Mononuclear cell (primary cell): ENCODE results near the gene FGGY. TPM values are rescaled to one million over a fixed set of nuclear protein-coding genes. Genes with fewer than 3 reads are reported as not detected.
"Not testable (repeated sequence)": the region's sequence is repeated elsewhere in the genome, so short reads cannot be mapped to it uniquely, and the experiment has no call there.

Source experiments
- H3K27me3 ChIP-seq: 2 replicates; pipeline ENCODE4 v1.6.0; 2011; ENCODE audit warnings: low read length, control low read depth; ENCODE audit not compliant: insufficient read depth
- H3K4me1 ChIP-seq: 2 replicates; pipeline ENCODE4 v1.5.1; 2011; ENCODE audit warnings: mild to moderate bottlenecking, low read length, control low read depth; ENCODE audit not compliant: insufficient read depth
- H3K4me3 ChIP-seq: 2 replicates; pipeline ENCODE4 v1.5.1; 2011; ENCODE audit warnings: mild to moderate bottlenecking, low read length, moderate library complexity
- H3K9me3 ChIP-seq: 2 replicates; pipeline ENCODE4 v1.5.1; 2011; ENCODE audit warnings: low read depth, mild to moderate bottlenecking, control low read depth, low read length
- total RNA-seq: library from RNA; depleted of rRNA; stranded (reverse); fragments of >200 nt; gene quantifications from one replicate; pipeline ENCODE4 v1.2.3, GENCODE V29; 2012

The FGGY gene
- total RNA-seq, 1 donor: 15.2 TPM

DNA sequence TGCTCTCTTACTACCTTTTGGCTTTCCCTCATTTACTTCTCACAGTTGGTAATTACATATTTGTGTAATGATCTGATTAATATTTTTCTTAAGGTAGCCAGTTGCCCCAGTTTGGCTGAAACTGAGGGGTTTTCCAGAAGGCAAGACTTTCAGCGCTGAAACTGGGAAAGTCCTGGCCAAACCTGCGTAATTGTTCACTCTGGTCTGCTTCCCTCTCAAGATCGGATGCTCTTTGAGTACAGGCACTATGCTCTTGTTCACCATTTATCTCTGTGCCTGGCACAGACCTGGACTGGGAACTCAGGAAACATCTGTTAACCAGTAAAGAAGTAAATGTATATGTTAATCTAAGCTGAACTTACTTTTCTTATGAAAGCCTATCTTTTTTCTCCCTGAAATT lies 308.3 kb downstream of the FGGY start:
- no peaks in the 10 kb centered on the region for H3K27me3 ChIP-seq

DNA sequence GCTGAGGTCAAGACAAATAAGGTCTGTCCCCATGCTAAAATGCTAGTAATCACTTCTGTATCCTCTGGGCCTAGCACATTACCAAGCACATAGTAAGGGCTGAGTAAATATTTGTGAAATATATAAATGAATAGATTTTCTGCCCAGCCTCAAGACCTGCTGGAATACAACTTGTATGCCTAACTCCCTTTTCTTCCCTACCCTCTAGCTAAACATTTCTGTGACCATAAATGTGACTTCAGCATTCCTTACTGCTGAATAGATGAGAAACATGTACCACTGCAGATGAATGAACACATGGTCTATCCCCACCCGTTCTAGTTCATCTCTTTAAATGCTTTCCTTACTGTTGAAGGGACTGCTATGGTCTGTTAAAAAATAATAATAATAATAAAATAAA lies 308.9 kb downstream of the FGGY start:
- H3K9me3 ChIP-seq: no peaks in the 10 kb centered on the region

More for the DNA sequence above, 308.3 kb downstream of the FGGY start:
- H3K9me3 ChIP-seq: no peaks in the 10 kb centered on the region
- no peak overlapping the region for H3K4me3 ChIP-seq
- H3K4me1 ChIP-seq: no peaks in the 10 kb centered on the region

GRCh38 chr1:59609245-59609644 lies 312.4 kb downstream of the FGGY start:
- no peaks in the 10 kb centered on the region for H3K27me3 ChIP-seq
- H3K9me3 ChIP-seq: no peaks in the 10 kb centered on the region
- no peak overlapping the region for H3K4me3 ChIP-seq
- H3K4me1 ChIP-seq: no peaks in the 10 kb centered on the region

More for the DNA sequence above, 308.9 kb downstream of the FGGY start:
- Histone ChIP-seq H3K4me1 (no peaks in the 10 kb centered on the region), H3K27me3 (no peaks in the 10 kb centered on the region), H3K4me3 (no peak overlapping the region)

DNA sequence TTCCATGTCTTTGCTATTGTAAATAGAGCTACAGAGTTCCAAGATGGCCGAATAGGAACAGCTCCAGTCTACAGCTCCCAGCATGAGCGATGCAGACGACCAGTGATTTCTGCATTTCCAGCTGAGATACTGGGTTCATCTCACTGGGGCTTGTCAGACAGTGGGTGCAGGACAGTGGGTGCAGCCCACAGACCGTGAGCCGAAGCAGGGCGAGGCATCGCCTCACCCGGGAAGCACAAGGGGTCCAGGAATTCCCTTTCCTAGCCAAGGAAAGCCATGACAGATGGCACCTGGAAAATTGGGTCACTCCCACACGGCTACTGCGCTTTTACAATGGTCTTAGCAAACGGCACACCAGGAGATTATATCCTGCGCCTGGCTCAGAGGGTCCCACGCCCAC lies 313.6 kb downstream of the FGGY start:
- H3K9me3 ChIP-seq, H3K27me3 ChIP-seq, H3K4me3 ChIP-seq, H3K4me1 ChIP-seq: not testable (repeated sequence)

- Histone ChIP-seq H3K9me3 (no peaks in the 10 kb centered on the region), H3K4me1 (no peaks in the 10 kb centered on the region), H3K4me3 (no peak overlapping the region), H3K27me3 (no peaks in the 10 kb centered on the region)
These were observed 320.5 kb downstream of the FGGY start for GRCh38 chr1:59617434-59617833.

DNA sequence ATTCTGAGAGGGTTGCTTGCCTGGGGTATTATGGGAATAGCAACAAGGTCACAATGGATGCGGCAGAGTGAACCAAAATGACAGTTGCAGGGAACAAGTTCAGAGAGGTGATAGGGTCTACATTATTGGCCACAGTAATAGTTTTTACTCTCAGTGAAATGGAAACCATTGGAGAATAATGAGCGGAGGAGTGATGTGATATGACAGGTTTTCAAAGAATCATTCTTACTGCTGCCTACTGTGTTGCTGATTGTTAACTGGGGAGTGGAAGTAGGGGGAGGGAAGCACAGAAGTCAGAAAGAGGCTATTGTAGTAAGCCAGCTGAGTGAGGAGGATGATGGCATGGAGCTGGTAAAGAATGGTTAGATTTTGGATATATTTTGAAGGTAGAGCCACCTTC lies 322.7 kb downstream of the FGGY start:
- Histone ChIP-seq H3K4me3 (no peak overlapping the region), H3K27me3 (no peaks in the 10 kb centered on the region), H3K4me1 (no peaks in the 10 kb centered on the region), H3K9me3 (no peaks in the 10 kb centered on the region)

GRCh38 chr1:59625384-59625783 lies 328.5 kb downstream of the FGGY start:
- H3K27me3 ChIP-seq: no peaks in the 10 kb centered on the region
- H3K9me3 ChIP-seq: no peaks in the 10 kb centered on the region
- H3K4me3 ChIP-seq: no peak overlapping the region
- H3K4me1 ChIP-seq: no peaks in the 10 kb centered on the region

DNA sequence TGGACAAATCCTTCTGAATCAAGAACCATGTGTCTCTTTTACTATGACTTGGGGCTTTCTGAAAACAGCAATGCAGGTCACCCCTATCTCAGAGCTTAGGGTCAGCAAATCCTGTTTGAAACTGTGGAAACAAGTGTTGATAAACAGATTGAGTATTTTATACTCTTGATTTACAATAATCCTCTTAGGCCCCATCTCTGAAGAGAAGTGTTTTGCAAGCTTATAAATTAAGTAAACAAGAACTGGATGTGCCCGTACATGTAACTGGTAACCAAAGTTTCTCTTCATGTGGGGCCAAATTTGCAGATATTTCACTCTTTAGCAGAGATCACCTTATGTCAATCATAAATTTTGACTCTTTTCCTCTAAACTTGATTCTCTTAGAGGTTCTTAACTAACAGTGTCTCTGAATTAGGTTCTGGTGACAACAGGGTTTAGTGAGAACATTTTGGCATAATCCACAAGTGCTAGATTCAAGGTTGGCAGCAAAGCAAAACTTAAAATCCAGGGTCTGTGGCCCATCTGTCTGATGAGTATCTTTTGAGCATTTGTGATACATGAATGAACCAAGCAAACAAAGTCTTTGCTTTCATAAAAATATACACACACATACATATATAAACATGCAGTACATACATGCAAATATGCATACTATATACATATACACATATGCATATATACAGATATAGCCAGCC lies 334.8 kb downstream of the FGGY start:
- Histone ChIP-seq H3K9me3 (no peaks in the 10 kb centered on the region), H3K4me3 (no peak overlapping the region), H3K4me1 (no peaks in the 10 kb centered on the region), H3K27me3 (no peaks in the 10 kb centered on the region)

- Histone ChIP-seq H3K4me3 (no peak overlapping the region), H3K9me3 (no peaks in the 10 kb centered on the region), H3K27me3 (no peaks in the 10 kb centered on the region), H3K4me1 (no peaks in the 10 kb centered on the region)
These were observed 338.2 kb downstream of the FGGY start for GRCh38 chr1:59635097-59635496.

DNA sequence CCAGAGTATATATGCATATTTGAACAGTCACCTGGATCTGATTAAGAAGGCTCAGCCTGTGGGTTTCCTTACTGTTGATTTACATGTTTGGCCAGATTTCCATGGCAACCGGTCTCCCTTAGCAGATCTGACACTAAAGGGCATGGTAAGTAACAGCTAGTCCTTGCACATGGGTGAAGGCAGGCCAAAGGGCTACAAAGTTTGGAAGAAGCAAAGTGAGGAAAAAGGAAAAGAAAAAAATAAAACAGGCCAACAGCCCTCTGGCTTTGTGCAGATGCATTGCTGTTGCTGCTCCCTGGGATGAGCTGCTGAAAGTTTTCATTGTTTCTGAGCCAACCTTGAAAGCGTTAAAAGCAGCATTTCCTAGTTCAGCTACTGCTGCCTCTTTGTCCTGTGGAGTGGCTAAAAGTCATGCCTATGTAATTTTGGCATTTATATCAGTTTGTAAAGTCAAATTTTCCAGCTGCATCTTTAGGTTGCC lies 341.4 kb downstream of the FGGY start:
- no peaks in the 10 kb centered on the region for H3K27me3 ChIP-seq
- H3K4me1 ChIP-seq: no peaks in the 10 kb centered on the region
- no peaks in the 10 kb centered on the region for H3K9me3 ChIP-seq
- no peak overlapping the region for H3K4me3 ChIP-seq

GRCh38 chr1:59639266-59639665 lies 342.4 kb downstream of the FGGY start:
- Histone ChIP-seq H3K27me3 (no peaks in the 10 kb centered on the region), H3K9me3 (no peaks in the 10 kb centered on the region), H3K4me3 (no peak overlapping the region), H3K4me1 (no peaks in the 10 kb centered on the region)

- no peaks in the 10 kb centered on the region for H3K4me1 ChIP-seq
- H3K9me3 ChIP-seq: no peaks in the 10 kb centered on the region
- no peak overlapping the region for H3K4me3 ChIP-seq
- H3K27me3 ChIP-seq: no peaks in the 10 kb centered on the region
These were observed 344.0 kb downstream of the FGGY start for GRCh38 chr1:59640851-59641250.

DNA sequence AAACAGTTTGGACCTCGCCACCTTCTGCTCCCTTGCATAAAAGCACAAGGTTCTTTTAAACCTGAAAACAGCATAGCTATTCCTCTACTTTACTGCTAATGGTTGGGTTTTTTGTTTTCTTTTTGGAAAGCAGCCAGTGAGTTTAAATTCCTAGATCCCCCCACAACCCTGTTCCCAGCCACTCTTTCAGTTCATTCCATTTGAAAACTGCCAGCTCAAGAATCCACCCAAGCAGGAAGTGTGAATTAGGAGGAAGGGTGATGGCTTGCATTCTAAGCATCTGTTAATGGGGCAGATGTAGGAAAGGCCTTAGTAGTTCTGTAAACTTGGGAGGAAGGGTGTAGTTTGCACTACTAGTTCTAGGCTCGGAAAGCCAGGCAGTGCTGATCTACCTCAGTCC lies 344.9 kb downstream of the FGGY start:
- Histone ChIP-seq H3K4me3 (no peak overlapping the region), H3K4me1 (no peaks in the 10 kb centered on the region), H3K27me3 (no peaks in the 10 kb centered on the region), H3K9me3 (no peaks in the 10 kb centered on the region)

DNA sequence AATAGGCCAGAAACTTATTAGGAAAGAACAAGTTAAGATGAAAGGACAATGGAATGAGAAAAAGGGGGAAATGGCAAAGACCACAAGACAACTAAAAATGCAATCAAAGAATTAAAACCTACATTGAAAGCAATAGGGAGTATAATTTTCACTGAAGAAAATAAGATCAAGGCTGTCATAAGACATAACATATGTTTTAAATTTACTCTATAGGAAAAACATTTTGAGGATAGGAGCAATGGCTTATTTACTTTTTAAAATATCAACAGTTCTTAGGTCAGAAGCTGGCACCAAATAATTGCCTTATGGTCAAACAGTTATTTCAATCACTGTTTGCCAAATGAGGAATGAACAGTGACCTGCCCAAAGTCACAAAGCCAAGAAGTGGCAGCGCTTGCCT lies 346.6 kb downstream of the FGGY start:
- Histone ChIP-seq H3K4me1 (no peaks in the 10 kb centered on the region), H3K27me3 (no peaks in the 10 kb centered on the region), H3K4me3 (no peak overlapping the region), H3K9me3 (no peaks in the 10 kb centered on the region)

DNA sequence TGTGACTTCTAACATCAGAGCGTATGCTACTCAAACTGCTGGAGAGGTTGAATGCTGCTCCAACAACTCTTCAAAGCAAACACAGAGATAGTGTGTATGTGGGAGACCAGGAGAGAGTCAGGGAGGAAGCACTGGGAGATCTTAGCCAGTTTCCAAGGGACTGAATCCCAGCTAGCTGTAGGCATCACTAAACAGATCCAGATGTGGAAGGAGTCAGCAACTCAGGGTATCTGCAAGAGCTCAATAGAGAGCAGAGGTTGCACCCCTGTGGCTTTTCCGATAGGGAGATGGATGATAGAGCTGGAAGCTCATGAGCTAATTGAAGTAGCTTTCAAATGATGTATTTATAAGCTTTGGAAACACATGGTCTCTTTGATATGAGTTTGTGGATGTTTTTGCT lies 349.0 kb downstream of the FGGY start:
- Histone ChIP-seq H3K27me3 (no peaks in the 10 kb centered on the region), H3K4me3 (no peak overlapping the region), H3K9me3 (no peaks in the 10 kb centered on the region), H3K4me1 (no peaks in the 10 kb centered on the region)

- H3K4me3 ChIP-seq, H3K9me3 ChIP-seq, H3K27me3 ChIP-seq, H3K4me1 ChIP-seq: not testable (repeated sequence)
These were observed 356.5 kb downstream of the FGGY start for GRCh38 chr1:59653142-59653958.
